ENCODE results near the gene SLC38A6. TPM values are rescaled to one million over a fixed set of nuclear protein-coding genes. Genes with fewer than 3 reads are reported as not detected.

SLC38A6 gene
- total and polyA plus RNA-seq, 2 of the 8 experiments (the other 6 are each of a cell fraction or from before 2014, with no cell fraction given): 8.1 to 9.8 TPM

DNA sequence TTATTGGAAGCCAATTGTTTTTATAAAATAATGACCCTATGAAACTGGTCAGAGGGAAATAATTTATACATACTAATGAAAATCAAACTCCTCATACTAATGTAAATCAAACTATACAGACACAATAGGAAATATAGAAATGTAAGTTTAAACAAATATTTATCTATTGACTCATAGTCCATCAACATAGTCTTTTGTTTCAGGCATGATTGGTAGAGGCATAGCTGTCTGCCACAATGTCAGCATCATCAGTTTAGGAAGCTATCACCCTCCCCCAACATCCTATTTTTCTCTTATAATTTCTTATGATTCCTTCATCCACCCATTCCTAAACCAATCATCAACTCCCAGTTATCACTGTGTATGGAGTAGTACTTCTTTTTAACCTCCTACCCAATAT, 117.7 kb downstream of the SLC38A6 start:
- H3K27me3 ChIP-seq (replicated peaks in 1 of 4; ENCODE audit: control insufficient read depth in 3 of 4, extremely low read depth in 1 of 4, insufficient read depth in 3 of 4, low read length in 3 of 4): no peaks in the 10 kb centered on the region
- H3K4ac ChIP-seq (replicated peaks; ENCODE audit: insufficient read length, low read depth, low read length): no peak overlapping the region
- H3K4me1 ChIP-seq (replicated peaks in 1 of 4; ENCODE audit: control insufficient read depth in 3 of 4, insufficient read depth in 4 of 4, low read length in 3 of 4): peaks cover 12 to 28% (median 23%) of the 10 kb centered on the region in 4 experiments; a peak in 6 of 7 replicates
- no peak for TF ChIP-seq HDAC6 (IDR thresholded peaks at IDR 0.05; ENCODE audit: low read depth, low read length)
- TF ChIP-seq RFX5 (IDR thresholded peaks at IDR 0.05; ENCODE audit: borderline replicate concordance, low read depth, low read length): no peak
- no peak for TF ChIP-seq HDAC2 (IDR thresholded peaks at IDR 0.05; ENCODE audit: borderline replicate concordance in 1 of 2, low read depth in 2 of 2, low read length in 2 of 2)
- no peak for TF ChIP-seq USF2 (IDR thresholded peaks at IDR 0.05; ENCODE audit: low read length)
- TF ChIP-seq CHD1 (IDR thresholded peaks at IDR 0.05; ENCODE audit: low read depth, low read length): no peak
- no peak for TF ChIP-seq SIX5 (IDR thresholded peaks at IDR 0.05; ENCODE audit: low read depth, low read length)
- no peak for TF ChIP-seq POLR2A (IDR thresholded peaks at IDR 0.05; ENCODE audit: control extremely low read depth in 1 of 2, low read depth in 2 of 2, low read length in 2 of 2)
- TF ChIP-seq ZNF274 (IDR thresholded peaks at IDR 0.05; ENCODE audit: borderline replicate concordance, extremely low read depth, low read length): no peak
- no peak overlapping the region for H4K8ac ChIP-seq (ENCODE audit: extremely low read depth, insufficient read depth, low read length)
- no peak overlapping the region for H4K91ac ChIP-seq (replicated peaks; ENCODE audit: insufficient read length, low read length)
- DNase-seq (ENCODE audit: low read depth in 1 of 2, low spot score in 2 of 2) (no peak), FAIRE-seq (no peak)
- no peak overlapping the region for H3K4me3 ChIP-seq (ENCODE audit: extremely low read depth in 1 of 4, insufficient read depth in 2 of 4, low read depth in 3 of 4, low read length in 4 of 4)
- H3K18ac ChIP-seq (ENCODE audit: extremely low read depth, low read length): no peak overlapping the region
- H3K27ac ChIP-seq (ENCODE audit: low read depth, low read length): no peak overlapping the region
- no peak overlapping the region for H2AK5ac ChIP-seq (ENCODE audit: low read depth, low read length)
- H4K5ac ChIP-seq (ENCODE audit: insufficient read length, low read depth, low read length): no peak overlapping the region
- H3K36me3 ChIP-seq (ENCODE audit: control insufficient read depth in 2 of 4, insufficient read depth in 4 of 4, low read length in 3 of 4): peaks cover 0 to 7% (median 1%) of the 10 kb centered on the region in 4 experiments; a peak in 2 of 8 replicates
- H3K79me1 ChIP-seq (ENCODE audit: low read depth, low read length): no peaks in the 10 kb centered on the region
- H2BK15ac ChIP-seq (ENCODE audit: low read length): no peak overlapping the region
- H3K9me3 ChIP-seq (ENCODE audit: insufficient read depth in 2 of 2, low read depth in 1 of 2, low read length in 1 of 2): peaks cover 15 to 22% of the 10 kb centered on the region in 2 experiments
- H3K23me2 ChIP-seq (ENCODE audit: low read depth, low read length): no peaks in the 10 kb centered on the region
- H2BK120ac ChIP-seq (replicated peaks; ENCODE audit: low read depth, low read length): no peak overlapping the region
- CTCF ChIA-PET (ENCODE audit: partially characterized antibody): interaction anchor here (0.7 to 1.9 kb wide), 3 partner anchors 11 to 140 kb away, joined by 3 to 7 read pairs (median 3); no protein-coding TSS in a partner anchor
- H3K56ac ChIP-seq (replicated peaks; ENCODE audit: insufficient read length, low read depth, low read length): no peak overlapping the region
- H4K20me1 ChIP-seq (replicated peaks in 1 of 2; ENCODE audit: control insufficient read depth in 1 of 2, insufficient read depth in 2 of 2, low read length in 2 of 2): no peaks in the 10 kb centered on the region
- no peak overlapping the region for H3K4me2 ChIP-seq (ENCODE audit: insufficient read depth in 1 of 2, low read depth in 2 of 2, low read length in 2 of 2)
- no peak overlapping the region for H2BK20ac ChIP-seq (ENCODE audit: low read length)
- no peak overlapping the region for H3K14ac ChIP-seq (ENCODE audit: insufficient read length)
- H2BK5ac ChIP-seq (ENCODE audit: low read depth, low read length): no peak overlapping the region
- H3K79me2 ChIP-seq (ENCODE audit: control insufficient read depth in 1 of 2, insufficient read depth in 2 of 2, low read length in 2 of 2): no peaks in the 10 kb centered on the region
- H3K9ac ChIP-seq (replicated peaks in 1 of 4; ENCODE audit: extremely low read depth in 1 of 4, low read depth in 3 of 4, low read length in 3 of 4): no peak overlapping the region
- H2AFZ ChIP-seq (ENCODE audit: low read length): no peak overlapping the region
- H2BK12ac ChIP-seq (ENCODE audit: low read depth, low read length): no peak overlapping the region
- H3K23ac ChIP-seq (ENCODE audit: insufficient read length): no peak overlapping the region
- POLR2A ChIA-PET (ENCODE audit: partially characterized antibody): no interaction called here
